Activated CD4-positive, alpha-beta T cell treated with anti-CD3 and anti-CD28 coated beads for 4 hours (primary cell): ENCODE results near the gene EML1.
"Not testable (repeated sequence)": the region's sequence is repeated elsewhere in the genome, so short reads cannot be mapped to it uniquely, and the experiment has no call there.

Experiments used
- DNase-seq, 2 donors: peaks; one replicate each; pipeline ENCODE4 v3.0.0-alpha.2; 2020

EML1 gene

GRCh38 chr14:99755629-99756603, 37.3 kb upstream of the EML1 start:
- no peak for DNase-seq

GRCh38 chr14:99756796-99757195, 36.4 kb upstream of the EML1 start:
- no peak for DNase-seq

- no peak for DNase-seq
These were observed 35.7 kb upstream of the EML1 start for GRCh38 chr14:99757331-99758070.

GRCh38 chr14:99758121-99758821, 34.9 kb upstream of the EML1 start:
- DNase-seq = no peak

- no peak for DNase-seq
These were observed 34.2 kb upstream of the EML1 start for GRCh38 chr14:99758872-99759545.

- no peak for DNase-seq
These were observed 33.7 kb upstream of the EML1 start for GRCh38 chr14:99759546-99759925.

- no peak for DNase-seq
These were observed 32.4 kb upstream of the EML1 start for GRCh38 chr14:99760817-99761216.

- not testable (repeated sequence) for DNase-seq
These were observed 30.3 kb upstream of the EML1 start for GRCh38 chr14:99762911-99763310.

- DNase-seq = no peak
These were observed 29.5 kb upstream of the EML1 start for GRCh38 chr14:99763527-99764221.

GRCh38 chr14:99764222-99764706, 28.9 kb upstream of the EML1 start:
- DNase-seq = no peak

GRCh38 chr14:99768381-99768780, 24.8 kb upstream of the EML1 start:
- DNase-seq = no peak

- DNase-seq = no peak
These were observed 24.1 kb upstream of the EML1 start for GRCh38 chr14:99769123-99769522.

- DNase-seq = no peak
These were observed 23.4 kb upstream of the EML1 start for GRCh38 chr14:99769799-99770198.

GRCh38 chr14:99772371-99773283, 20.6 kb upstream of the EML1 start:
- no peak for DNase-seq

GRCh38 chr14:99773521-99774497, 19.4 kb upstream of the EML1 start:
- DNase-seq = no peak

- DNase-seq = no peak
These were observed 18.5 kb upstream of the EML1 start for GRCh38 chr14:99774556-99775307.

- no peak for DNase-seq
These were observed 17.9 kb upstream of the EML1 start for GRCh38 chr14:99775351-99775750.

GRCh38 chr14:99777951-99778350, 15.3 kb upstream of the EML1 start:
- no peak for DNase-seq

GRCh38 chr14:99779751-99780150, 13.5 kb upstream of the EML1 start:
- DNase-seq = no peak
